Measurements from ENCODE around the gene TRAF4.
A peak's percentile ranks its signal among the peaks of the same experiment; 100 is the strongest.
"Not testable (repeated sequence)": the region's sequence is repeated elsewhere in the genome, so short reads cannot be mapped to it uniquely, and the experiment has no call there.

Gene TRAF4

GRCh38 chr17:28747801-28748750 lies 4.3 kb downstream of the TRAF4 start:
- DNase-seq, result peak; percentile 3
- no peak for ATAC-seq

GRCh38 chr17:28748852-28749515 lies 5.2 kb downstream of the TRAF4 start:
- ATAC-seq (no peak), DNase-seq (peak; percentile 7)

- peak; percentile 1 for ATAC-seq
- DNase-seq, result no peak
These were observed 5.8 kb downstream of the TRAF4 start for GRCh38 chr17:28749516-28750177.

- DNase-seq (peak; percentile 93), ATAC-seq (peak; percentile 86)
These were observed 6.6 kb downstream of the TRAF4 start for GRCh38 chr17:28750178-28751047.

GRCh38 chr17:28751600-28752366 lies 8.0 kb downstream of the TRAF4 start:
- no peak for ATAC-seq
- DNase-seq, result no peak

GRCh38 chr17:28755486-28755885 lies 11.7 kb downstream of the TRAF4 start:
- no peak for DNase-seq
- ATAC-seq, result no peak

- DNase-seq (no peak), ATAC-seq (no peak)
These were observed 12.4 kb downstream of the TRAF4 start for GRCh38 chr17:28756049-28756804.

GRCh38 chr17:28758411-28759121 lies 14.8 kb downstream of the TRAF4 start:
- ATAC-seq, result peak; percentile 9
- no peak for DNase-seq

GRCh38 chr17:28759256-28759865 lies 15.6 kb downstream of the TRAF4 start:
- DNase-seq (no peak), ATAC-seq (no peak)

GRCh38 chr17:28760601-28761562 lies 17.1 kb downstream of the TRAF4 start:
- ATAC-seq (no peak), DNase-seq (no peak)

GRCh38 chr17:28763137-28763799 lies 19.5 kb downstream of the TRAF4 start:
- DNase-seq (no peak), ATAC-seq (peak; percentile 54)

- peak; percentile 56 for ATAC-seq
- peak; percentile 83 for DNase-seq
These were observed 20.0 kb downstream of the TRAF4 start for GRCh38 chr17:28763804-28764266.

GRCh38 chr17:28765038-28765437 lies 21.2 kb downstream of the TRAF4 start:
- DNase-seq (no peak), ATAC-seq (no peak)

- no peak for DNase-seq
- no peak for ATAC-seq
These were observed 29.9 kb downstream of the TRAF4 start for GRCh38 chr17:28773736-28774135.

GRCh38 chr17:28774206-28774605 lies 30.4 kb downstream of the TRAF4 start:
- DNase-seq, result no peak
- no peak for ATAC-seq

GRCh38 chr17:28777178-28777577 lies 33.4 kb downstream of the TRAF4 start:
- DNase-seq, result no peak
- no peak for ATAC-seq

- not testable (repeated sequence) for ATAC-seq, DNase-seq
These were observed 35.8 kb downstream of the TRAF4 start for GRCh38 chr17:28779601-28780000.
